Cardiac fibroblast (primary cell): ENCODE data around the gene EIF4B.

Source experiments
- DNase-seq, 2 donors: peaks; one replicate each; pipeline versions ENCODE4 v3.0.0 to v3.0.0-alpha.2; 2010; ENCODE audit warnings: low read depth in 2 of 2
- H3K4me3 ChIP-seq, 2 donors: replicated peaks in 1 of 2; 1 replicate in 1 of 2; 2 replicates in 1 of 2; pipeline ENCODE4 v1.5.1; 2011; ENCODE audit warnings: low read depth in 2 of 2, low read length in 2 of 2, mild to moderate bottlenecking in 2 of 2, moderate library complexity in 1 of 2
- CTCF ChIP-seq: IDR thresholded peaks from one replicate; pipeline ENCODE4 v1.5.1; 2011; ENCODE audit warnings: low read depth, mild to moderate bottlenecking, low read length, inconsistent platforms

EIF4B gene

GRCh38 chr12:53079226-53080117 is 73.2 kb downstream of the EIF4B start, which contains the start of gene SPRYD3:
Gene SPRYD3 (minus strand): TSS chr12:53079390. CDS start chr12:53079333, 57 bp downstream.
- no peak for TF ChIP-seq CTCF
- H3K4me3 ChIP-seq = peak within 1 kb of the TSS; percentile 55 to 72
- peak; percentile 98 for DNase-seq

GRCh38 chr12:53082637-53083175 is 76.5 kb downstream of the EIF4B start:
- no peak for TF ChIP-seq CTCF
- DNase-seq = no peak

GRCh38 chr12:53086361-53086760 is 80.1 kb downstream of the EIF4B start:
- TF ChIP-seq CTCF = no peak
- no peak overlapping the region for H3K4me3 ChIP-seq
- no peak for DNase-seq

More at GRCh38 chr12:53082637-53083175, 76.5 kb downstream of the EIF4B start:
- no peak overlapping the region for H3K4me3 ChIP-seq

- H3K4me3 ChIP-seq = no peak overlapping the region
- TF ChIP-seq CTCF = no peak
- DNase-seq = no peak
Measured at GRCh38 chr12:53090105-53090504, 83.8 kb downstream of the EIF4B start.

- TF ChIP-seq CTCF = no peak
- DNase-seq = no peak
- H3K4me3 ChIP-seq = no peak overlapping the region
Measured at GRCh38 chr12:53090554-53090953, 84.3 kb downstream of the EIF4B start.

GRCh38 chr12:53091756-53092155 is 85.5 kb downstream of the EIF4B start:
- no peak for TF ChIP-seq CTCF
- no peak for DNase-seq
- no peak overlapping the region for H3K4me3 ChIP-seq
